PFSK-1 (cell line): ENCODE measurements around the gene CLP1.

Experiments
- FOXP2 ChIP-seq: optimal IDR thresholded peaks from 2 replicates; pipeline ENCODE3; 2011; ENCODE audit warnings: borderline replicate concordance, control low read depth, inconsistent platforms; ENCODE audit not compliant: insufficient read depth; ENCODE audit errors: extremely low read length, extremely low read depth
- POLR2AphosphoS5 ChIP-seq: IDR thresholded peaks from 2 replicates; pipeline ENCODE4 v1.6.1; 2012; ENCODE audit warnings: low read depth, mild to moderate bottlenecking, control low read depth, low read length, moderate library complexity
- REST ChIP-seq, 2 experiments: IDR thresholded peaks; 2 replicates each; pipeline versions ENCODE4 v1.6.1 to v1.8.0; 2011 to 2012; ENCODE audit warnings: low read depth in 2 of 2, low read length in 2 of 2, control low read depth in 1 of 2, inconsistent platforms in 1 of 2, mild to moderate bottlenecking in 1 of 2, moderate library complexity in 1 of 2; ENCODE audit not compliant: insufficient read depth in 1 of 2
- SIN3A ChIP-seq: IDR thresholded peaks from 2 replicates; pipeline ENCODE4 v1.6.1; 2012; ENCODE audit warnings: mild to moderate bottlenecking, low read length, moderate library complexity, borderline replicate concordance; ENCODE audit not compliant: insufficient read depth
- TAF1 ChIP-seq: IDR thresholded peaks from 2 replicates; pipeline ENCODE4 v1.6.1; 2012; ENCODE audit warnings: low read length, control low read depth, borderline replicate concordance; ENCODE audit not compliant: insufficient read depth

GRCh38 chr11:57657194-57658022 is at the start of gene CLP1:
- TF ChIP-seq REST (IDR thresholded peaks at IDR 0.05; ENCODE audit: insufficient read depth in 1 of 2, low read depth in 2 of 2, low read length in 2 of 2), result 0 out of 4 replicates have a peak, but pooled peaks of 1 of the 2 experiments have one; percentile 14
- TF ChIP-seq POLR2AphosphoS5, result peak; percentile 84
- TF ChIP-seq SIN3A, result peak; percentile 89; the same call in 1 of the 2 replicates
- peak; percentile 74; the same call in 1 of the 2 replicates for TF ChIP-seq TAF1
- TF ChIP-seq FOXP2, result peak; percentile 98
